ENCODE measurements around the gene PRPF6. TPM values are rescaled to one million over a fixed set of nuclear protein-coding genes. Genes with fewer than 3 reads are reported as not detected.

PRPF6 gene
- total and polyA plus RNA-seq, 2 of the 13 experiments (the other 11 are each of a cell fraction or from before 2014, with no cell fraction given): 63.7 to 101 TPM

- TF ChIP-seq ZNF121 (CRISPR knock-in tag; IDR thresholded peaks at IDR 0.05) (no peak), SIX4 (CRISPR knock-in tag; IDR thresholded peaks at IDR 0.05) (peak; percentile 69), ZNF607 (CRISPR knock-in tag; IDR thresholded peaks at IDR 0.05; ENCODE audit: borderline replicate concordance) (peak; percentile 96), ZNF564 (CRISPR knock-in tag; IDR thresholded peaks at IDR 0.05) (peak; percentile 83), ISX (CRISPR knock-in tag; conservative IDR thresholded peaks at IDR 0.05) (peak; percentile 33; the same call in 1 of the 2 replicates), CERS6 (CRISPR knock-in tag; IDR thresholded peaks at IDR 0.05) (no peak), EP300 (IDR thresholded peaks at IDR 0.05; ENCODE audit: low read depth in 2 of 2, low read length in 2 of 2) (peak in 1 of 2 experiments; percentile 10; a peak in 1 of 4 replicates), EP300 (CRISPR knock-in tag; IDR thresholded peaks at IDR 0.05; ENCODE audit: borderline replicate concordance) (no peak), TOPORS (CRISPR knock-in tag; IDR thresholded peaks at IDR 0.05) (0 out of 2 replicates have a peak, but pooled peaks have one; percentile 11), E2F5 (CRISPR knock-in tag; conservative IDR thresholded peaks at IDR 0.05) (peak; percentile 64; the same call in 1 of the 2 replicates), ZNF589 (CRISPR knock-in tag; conservative IDR thresholded peaks at IDR 0.05) (peak; percentile 88; the same call in 1 of the 2 replicates), HES4 (CRISPR knock-in tag; IDR thresholded peaks at IDR 0.05; ENCODE audit: borderline replicate concordance) (peak; percentile 30; the same call in 1 of the 2 replicates), FOXK1 (CRISPR knock-in tag; IDR thresholded peaks at IDR 0.05; ENCODE audit: borderline replicate concordance, low read depth) (peak; percentile 91; the same call in 1 of the 2 replicates), ELF1 (CRISPR knock-in tag; IDR thresholded peaks at IDR 0.05) (peak; percentile 74), ZBTB25 (CRISPR knock-in tag; IDR thresholded peaks at IDR 0.05) (peak; percentile 92), FOXO4 (CRISPR knock-in tag; conservative IDR thresholded peaks at IDR 0.05) (peak; percentile 5; the same call in 1 of the 2 replicates), USF2 (IDR thresholded peaks at IDR 0.05; ENCODE audit: low read depth, low read length) (no peak; the same call in 1 of the 2 replicates), USF2 (CRISPR knock-in tag; IDR thresholded peaks at IDR 0.05; ENCODE audit: borderline replicate concordance) (0 out of 2 replicates have a peak, but pooled peaks have one; percentile 61), DMTF1 (CRISPR knock-in tag; IDR thresholded peaks at IDR 0.05) (no peak)
These were observed 81.9 kb downstream of the PRPF6 start, which contains the start of gene TCEA2 (continued) for GRCh38 chr20:64062596-64063388.

All from HepG2 (cell line).